ENCODE data around the gene CDK2. TPM values are rescaled to one million over a fixed set of nuclear protein-coding genes. Genes with fewer than 3 reads are reported as not detected.

CDK2 gene
- total and polyA plus RNA-seq, 3 donors from 2014 or later: 16.5 to 20.3 (median 19.8) TPM

DNA sequence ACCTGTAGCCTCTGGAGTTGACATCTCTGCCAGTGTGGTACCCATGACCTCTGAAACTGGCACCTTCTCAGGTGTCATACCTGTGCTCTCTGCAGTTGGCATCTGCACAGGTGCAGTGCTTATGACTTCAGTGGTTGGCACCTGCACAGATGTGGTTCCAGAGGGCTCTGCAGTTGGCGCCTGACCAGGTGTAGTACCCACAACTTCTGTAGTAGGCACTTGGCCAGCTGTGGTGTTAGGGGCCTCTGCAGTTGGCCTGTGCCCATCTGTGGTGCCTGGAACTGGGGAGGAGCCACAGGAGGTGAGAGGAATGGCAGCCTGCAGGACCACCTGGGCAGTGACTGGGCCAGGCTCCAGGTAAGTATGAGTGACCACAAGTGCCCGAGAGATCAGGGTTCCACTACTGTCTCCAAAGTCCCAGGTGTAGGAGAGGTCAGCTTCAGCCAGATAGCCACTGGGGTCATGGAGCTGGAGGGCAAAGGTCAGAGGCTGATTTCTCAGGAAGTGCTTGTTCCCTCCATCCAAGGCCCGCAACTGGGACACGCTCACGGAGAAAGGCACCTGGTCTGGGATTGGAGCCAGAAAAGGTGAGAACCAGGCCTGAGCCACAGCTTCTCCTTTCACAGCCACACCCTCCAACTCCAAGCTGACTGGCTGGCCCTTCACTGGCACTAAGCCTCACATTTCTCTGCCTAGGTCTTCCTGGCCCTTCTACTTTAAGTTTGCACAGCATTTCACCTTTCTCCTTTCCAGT is 9.3 kb upstream of the CDK2 start:
- TF ChIP-seq POLR2A (IDR thresholded peaks at IDR 0.05): no peak
- TF ChIP-seq, protein P1, sequence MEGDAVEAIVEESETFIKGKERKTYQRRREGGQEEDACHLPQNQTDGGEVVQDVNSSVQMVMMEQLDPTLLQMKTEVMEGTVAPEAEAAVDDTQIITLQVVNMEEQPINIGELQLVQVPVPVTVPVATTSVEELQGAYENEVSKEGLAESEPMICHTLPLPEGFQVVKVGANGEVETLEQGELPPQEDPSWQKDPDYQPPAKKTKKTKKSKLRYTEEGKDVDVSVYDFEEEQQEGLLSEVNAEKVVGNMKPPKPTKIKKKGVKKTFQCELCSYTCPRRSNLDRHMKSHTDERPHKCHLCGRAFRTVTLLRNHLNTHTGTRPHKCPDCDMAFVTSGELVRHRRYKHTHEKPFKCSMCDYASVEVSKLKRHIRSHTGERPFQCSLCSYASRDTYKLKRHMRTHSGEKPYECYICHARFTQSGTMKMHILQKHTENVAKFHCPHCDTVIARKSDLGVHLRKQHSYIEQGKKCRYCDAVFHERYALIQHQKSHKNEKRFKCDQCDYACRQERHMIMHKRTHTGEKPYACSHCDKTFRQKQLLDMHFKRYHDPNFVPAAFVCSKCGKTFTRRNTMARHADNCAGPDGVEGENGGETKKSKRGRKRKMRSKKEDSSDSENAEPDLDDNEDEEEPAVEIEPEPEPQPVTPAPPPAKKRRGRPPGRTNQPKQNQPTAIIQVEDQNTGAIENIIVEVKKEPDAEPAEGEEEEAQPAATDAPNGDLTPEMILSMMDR (IDR thresholded peaks at IDR 0.05): no peak
- Histone ChIP-seq H3K9me3 (no peaks in the 10 kb centered on the region), H3K27ac (no peak overlapping the region), H3K27me3 (no peaks in the 10 kb centered on the region), H3K4me1 (no peaks in the 10 kb centered on the region), H3K4me3 (no peak overlapping the region), H3K36me3 (ENCODE audit: low read depth, missing control alignments) (no peaks in the 10 kb centered on the region)
- WGBS, 2 donors: 84 to 88% methylated on average over 4 to 5 of the region's 5 CpGs
- no peak for DNase-seq
- intact Hi-C loops (cut with DNase I; ENCODE audit: low total_unique reads): no loop called here

DNA sequence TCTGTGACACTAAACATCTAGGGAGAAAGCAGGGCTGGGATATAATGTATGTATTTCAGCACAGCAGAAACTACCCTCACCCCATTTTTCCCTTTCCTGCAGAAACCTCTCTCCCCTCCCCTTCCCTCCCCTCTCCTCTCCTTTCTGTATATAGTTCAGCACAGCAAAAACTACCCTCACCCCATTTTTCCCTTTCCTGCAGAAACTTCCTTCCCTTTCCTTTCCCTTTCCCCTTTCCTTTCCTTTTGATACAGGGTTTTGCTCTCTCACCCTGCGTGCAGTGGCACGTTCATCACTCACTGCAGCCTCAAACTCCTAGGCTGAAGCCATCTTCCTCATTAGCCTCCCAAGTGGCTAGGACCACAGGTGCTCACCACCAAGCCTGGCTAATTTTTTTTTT is 2.9 kb upstream of the CDK2 start:
- Histone ChIP-seq H3K27me3 (no peaks in the 10 kb centered on the region), H3K9me3 (no peaks in the 10 kb centered on the region), H3K4me3 (no peak overlapping the region), H3K27ac (no peak overlapping the region), H3K36me3 (ENCODE audit: low read depth, missing control alignments) (no peaks in the 10 kb centered on the region), H3K4me1 (peaks cover 21% of the 10 kb centered on the region)
- 92 to 93% methylated on average over 2 of the region's 2 CpGs for WGBS, 2 donors
- no peak for TF ChIP-seq POLR2A (IDR thresholded peaks at IDR 0.05)
- TF ChIP-seq, protein P1 (IDR thresholded peaks at IDR 0.05): no peak
- no peak for DNase-seq
- intact Hi-C loops (cut with DNase I; ENCODE audit: low total_unique reads): no loop called here

DNA sequence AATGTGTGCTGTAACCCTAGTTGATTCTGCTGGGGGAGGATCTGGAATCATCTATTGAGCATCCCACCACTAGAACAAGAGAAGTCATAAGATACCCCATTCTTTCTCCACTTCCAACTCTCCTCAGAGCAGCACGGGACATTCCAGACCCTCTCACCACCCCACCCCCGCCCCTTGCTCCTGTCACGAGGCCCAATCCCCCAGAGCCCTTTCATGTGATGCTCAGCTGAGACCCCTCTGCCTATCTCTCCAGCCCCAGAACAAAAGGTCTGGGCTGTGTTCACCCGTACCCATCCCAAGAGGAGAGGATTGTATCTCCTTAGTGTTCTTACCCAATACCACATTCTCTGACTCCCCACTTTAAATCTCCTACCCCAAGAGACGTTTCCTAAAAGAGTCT is 1.4 kb upstream of the CDK2 start:
- Histone ChIP-seq H3K27me3 (no peaks in the 10 kb centered on the region), H3K36me3 (ENCODE audit: low read depth, missing control alignments) (no peaks in the 10 kb centered on the region), H3K9me3 (no peaks in the 10 kb centered on the region), H3K4me1 (peaks cover 21% of the 10 kb centered on the region), H3K27ac (no peak overlapping the region), H3K4me3 (no peak overlapping the region)
- TF ChIP-seq, protein P1 (IDR thresholded peaks at IDR 0.05): no peak
- no peak for TF ChIP-seq POLR2A (IDR thresholded peaks at IDR 0.05)
- no peak for DNase-seq
- WGBS, 2 donors: 52 to 59% methylated on average over 4 to 5 of the region's 5 CpGs
- intact Hi-C loops (cut with DNase I; ENCODE audit: low total_unique reads): no loop called here

DNA sequence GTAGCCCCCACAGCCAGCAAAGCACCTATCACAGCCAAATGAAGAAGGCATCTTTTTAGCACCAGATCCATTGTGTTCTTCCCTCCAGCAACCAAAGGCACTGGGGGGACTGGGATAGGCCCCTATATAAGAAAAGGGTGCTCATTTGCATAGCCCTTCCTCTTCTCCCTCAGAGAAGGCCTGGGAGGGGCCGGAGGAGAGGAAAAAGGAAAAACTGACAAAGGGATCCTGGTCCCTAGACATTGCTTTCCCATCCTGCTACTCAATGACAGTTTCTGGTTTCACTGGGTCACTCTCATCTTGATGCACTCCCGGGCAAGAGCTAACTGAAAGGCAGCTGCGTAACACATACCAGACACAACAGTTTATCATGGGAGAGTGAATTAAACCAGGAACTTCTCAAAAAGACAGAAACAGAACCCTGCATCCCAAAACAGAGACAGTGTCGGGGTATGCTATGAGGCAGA is 656 bp upstream of the CDK2 start, which contains the start of gene PMEL:
PMEL (minus strand) TSS at position 102 of the 467 bp plus-strand sequence; CDS start at position 71, 31 bp downstream.
- TF ChIP-seq, protein P1 (IDR thresholded peaks at IDR 0.05): no peak
- TF ChIP-seq POLR2A (IDR thresholded peaks at IDR 0.05): no peak
- no peaks in the 10 kb centered on the region for H3K27me3 ChIP-seq
- intact Hi-C loops (cut with DNase I; ENCODE audit: low total_unique reads): no loop called here
- DNase-seq: no peak
- 7 to 11% methylated on average over 4 of the region's 4 CpGs for WGBS, 2 donors
- peak within 1 kb of the TSS; percentile 72 to 80 for H3K4me3 ChIP-seq
- no peaks in the 10 kb centered on the region for H3K9me3 ChIP-seq
- peak within 1 kb of the TSS; percentile 57 to 72 for H3K27ac ChIP-seq
- no peaks in the 10 kb centered on the region for H3K36me3 ChIP-seq (ENCODE audit: low read depth, missing control alignments)
- H3K4me1 ChIP-seq: peaks cover 21% of the 10 kb centered on the region
